Liver (tissue), 9 donors: ENCODE results near the gene CBR4. TPM values are rescaled to one million over a fixed set of nuclear protein-coding genes. Genes with fewer than 3 reads are reported as not detected.

Source experiments
- DNase-seq: peaks from one replicate; pipeline ENCODE4 v3.0.0-alpha.2; 2017; ENCODE audit warnings: low spot score
- H3K27ac ChIP-seq, 2 donors: one replicate each; pipeline ENCODE4 v1.7.0; 2013; ENCODE audit warnings: inconsistent platforms in 2 of 2, low read length in 2 of 2, control low read depth in 1 of 2, low read depth in 1 of 2, mild to moderate bottlenecking in 1 of 2
- H3K27me3 ChIP-seq, 4 donors: one replicate each; pipeline versions ENCODE4 v1.6.1 to v1.7.0; 2013; ENCODE audit warnings: low read length in 3 of 4, inconsistent platforms in 1 of 4, mild to moderate bottlenecking in 1 of 4, moderate library complexity in 1 of 4; ENCODE audit not compliant: control insufficient read depth in 4 of 4, insufficient read depth in 4 of 4
- H3K36me3 ChIP-seq, 4 donors: one replicate each; pipeline versions ENCODE4 v1.6.1 to v1.7.0; 2013; ENCODE audit warnings: low read length in 3 of 4, mild to moderate bottlenecking in 3 of 4, low read depth in 1 of 4, moderate library complexity in 1 of 4; ENCODE audit not compliant: control insufficient read depth in 4 of 4, insufficient read depth in 3 of 4
- H3K4me1 ChIP-seq, 4 donors: one replicate each; pipeline versions ENCODE4 v1.6.1 to v1.7.0; 2013; ENCODE audit warnings: low read length in 3 of 4, mild to moderate bottlenecking in 3 of 4, moderate library complexity in 1 of 4; ENCODE audit not compliant: control insufficient read depth in 4 of 4, insufficient read depth in 4 of 4
- H3K4me3 ChIP-seq, 3 donors: one replicate each; pipeline versions ENCODE4 v1.6.1 to v1.7.0; 2013; ENCODE audit warnings: low read length in 3 of 3, control low read depth in 1 of 3, low read depth in 1 of 3, mild to moderate bottlenecking in 1 of 3
- H3K9ac ChIP-seq, 2 donors: one replicate each; pipeline ENCODE4 v1.7.0; 2013; ENCODE audit warnings: low read length in 2 of 2, mild to moderate bottlenecking in 2 of 2, moderate library complexity in 2 of 2, control low read depth in 1 of 2, low read depth in 1 of 2
- H3K9me3 ChIP-seq, 4 donors: one replicate each; pipeline versions ENCODE4 v1.6.1 to v1.7.0; 2013; ENCODE audit warnings: low read length in 3 of 4; ENCODE audit not compliant: control insufficient read depth in 4 of 4
- ATF3 ChIP-seq: IDR thresholded peaks from 2 replicates; pipeline ENCODE4 v1.6.1; 2016; ENCODE audit warnings: antibody characterized with exemption
- CTCF ChIP-seq: fragments of 150-350 bp; IDR thresholded peaks from 2 replicates; pipeline ENCODE4 v1.5.1; 2017; ENCODE audit warnings: improper control_type of control experiment, low read depth, low read length; ENCODE audit not compliant: missing input control
- EGR1 ChIP-seq, 2 donors: IDR thresholded peaks; 2 replicates each; pipeline ENCODE4 v1.6.1; 2016 to 2018; ENCODE audit warnings: antibody characterized with exemption in 2 of 2, low read depth in 2 of 2
- FOXA1 ChIP-seq: IDR thresholded peaks from 2 replicates; pipeline ENCODE4 v1.6.1; 2016; ENCODE audit warnings: antibody characterized with exemption
- FOXA2 ChIP-seq: IDR thresholded peaks from 2 replicates; pipeline ENCODE4 v1.6.1; 2016; ENCODE audit warnings: antibody characterized with exemption
- HNF4A ChIP-seq, 2 donors: conservative IDR thresholded peaks; 2 replicates each; pipeline ENCODE4 v1.6.1; 2016; ENCODE audit warnings: antibody characterized with exemption in 2 of 2, mild to moderate bottlenecking in 2 of 2
- HNF4G ChIP-seq: IDR thresholded peaks from 2 replicates; pipeline ENCODE4 v1.6.1; 2016; ENCODE audit warnings: antibody characterized with exemption
- JUND ChIP-seq, 2 donors: IDR thresholded peaks; 2 replicates each; pipeline ENCODE4 v1.6.1; 2016; ENCODE audit warnings: antibody characterized with exemption in 2 of 2
- MAX ChIP-seq: IDR thresholded peaks from 2 replicates; pipeline ENCODE4 v1.6.1; 2016; ENCODE audit warnings: antibody characterized with exemption
- NR2F2 ChIP-seq: IDR thresholded peaks from 2 replicates; pipeline ENCODE4 v1.6.1; 2016; ENCODE audit warnings: antibody characterized with exemption
- RAD21 ChIP-seq, 2 donors: IDR thresholded peaks; 2 replicates each; pipeline ENCODE4 v1.6.1; 2016; ENCODE audit warnings: antibody characterized with exemption in 2 of 2, mild to moderate bottlenecking in 2 of 2
- REST ChIP-seq: IDR thresholded peaks from 2 replicates; pipeline ENCODE4 v1.6.1; 2016; ENCODE audit warnings: antibody characterized with exemption, mild to moderate bottlenecking
- YY1 ChIP-seq: IDR thresholded peaks from 2 replicates; pipeline ENCODE4 v1.6.1; 2016; ENCODE audit warnings: antibody characterized with exemption, mild to moderate bottlenecking
- ZBTB33 ChIP-seq: IDR thresholded peaks from 2 replicates; pipeline ENCODE4 v1.6.1; 2016; ENCODE audit warnings: antibody characterized with exemption
- WGBS: extraction: QIAGEN DNeasy Blood & Tissue Kit; methylation state at CpG from one replicate; pipeline ENCODE4 v1.1.7; 2013; 5-methylcytosine and 5-hydroxymethylcytosine counted together
- polyA plus RNA-seq, 2 donors: library from polyadenylated mRNA; stranded (reverse) in 1 of 2; unstranded in 1 of 2; fragments of 200-250 nt in 1 of 2; fragments of >200 nt in 1 of 2; fragmentation: Nextera tagmentation in 1 of 2; extraction: Ambion mirVana in 1 of 2; gene quantifications; one replicate each; pipeline versions ENCODE4 v1.2.1 to v1.2.3, GENCODE V29; 2013 to 2015
- total RNA-seq, 2 donors: library from RNA; depleted of rRNA; stranded (reverse); fragments of >200 nt; gene quantifications; one replicate each; pipeline ENCODE4 v1.2.3, GENCODE V29; 2014
- donor health status: healthy.
- donor health status: healthy.
- donor health status: healthy.
- donor health status: healthy.
- donor health status: healthy.

Gene CBR4
- total and polyA plus RNA-seq, 4 donors, result 9.4 to 32.8 (median 22.6) TPM

GRCh38 chr4:169024762-169025161 lies 14.7 kb upstream of the CBR4 start:
- Histone ChIP-seq H3K27me3 (no peaks in the 10 kb centered on the region), H3K36me3 (no peaks in the 10 kb centered on the region), H3K4me3 (no peak overlapping the region), H3K9me3 (no peaks in the 10 kb centered on the region), H3K4me1 (peaks cover 0 to 2% (median 0%) of the 10 kb centered on the region in 4 donors), H3K27ac (no peak overlapping the region), H3K9ac (no peak overlapping the region)
- DNase-seq, result no peak
- 18% methylated on average over 2 of the region's 2 CpGs for WGBS
- TF ChIP-seq RAD21 (IDR thresholded peaks at IDR 0.05) (peak; percentile 93 to 94), ZBTB33 (no peak), FOXA2 (no peak), CTCF (peak; percentile 73)

GRCh38 chr4:169018406-169018805 lies 8.4 kb upstream of the CBR4 start:
- TF ChIP-seq RAD21 (IDR thresholded peaks at IDR 0.05) (no peak), HNF4G (no peak), ATF3 (no peak)
- WGBS, result 90% methylated on average over 1 of the region's 1 CpG

GRCh38 chr4:169017971-169018370 lies 7.9 kb upstream of the CBR4 start:
- no peaks in the 10 kb centered on the region for H3K36me3 ChIP-seq
- TF ChIP-seq YY1 (no peak), JUND (IDR thresholded peaks at IDR 0.05) (no peak), NR2F2 (no peak), REST (no peak), HNF4G (no peak), FOXA1 (no peak), MAX (no peak), CTCF (no peak), FOXA2 (no peak), EGR1 (IDR thresholded peaks at IDR 0.05; ENCODE audit: low read depth in 2 of 2) (no peak), ATF3 (no peak), HNF4A (conservative IDR thresholded peaks at IDR 0.05) (no peak), ZBTB33 (no peak)
- H3K4me3 ChIP-seq, result no peak overlapping the region
- H3K27ac ChIP-seq, result no peak overlapping the region
- H3K9me3 ChIP-seq, result no peaks in the 10 kb centered on the region
- no peaks in the 10 kb centered on the region for H3K27me3 ChIP-seq
- no peak for DNase-seq
- 94% methylated on average over 5 of the region's 5 CpGs for WGBS
- H3K9ac ChIP-seq, result no peak overlapping the region
- H3K4me1 ChIP-seq, result no peaks in the 10 kb centered on the region

More at GRCh38 chr4:169018406-169018805, 8.4 kb upstream of the CBR4 start:
- no peak overlapping the region for H3K9ac ChIP-seq
- H3K27ac ChIP-seq, result no peak overlapping the region
- no peaks in the 10 kb centered on the region for H3K27me3 ChIP-seq
- no peak overlapping the region for H3K4me3 ChIP-seq
- no peaks in the 10 kb centered on the region for H3K36me3 ChIP-seq
- H3K9me3 ChIP-seq, result no peaks in the 10 kb centered on the region
- DNase-seq, result no peak
- no peaks in the 10 kb centered on the region for H3K4me1 ChIP-seq
